ENCODE results near the gene TUBB4A. TPM values are rescaled to one million over a fixed set of nuclear protein-coding genes. Genes with fewer than 3 reads are reported as not detected.
A peak's percentile ranks its signal among the peaks of the same experiment; 100 is the strongest.

TUBB4A gene
- total and polyA plus RNA-seq, 4 donors, result 0.05 to 2.1 (median 0.18) TPM

GRCh38 chr19:6484230-6484629 is 17.9 kb downstream of the TUBB4A start:
- no peaks in the 10 kb centered on the region for H3K27me3 ChIP-seq (ENCODE audit: control insufficient read depth in 3 of 3, insufficient read depth in 3 of 3, low read length in 2 of 3)
- no peak overlapping the region for H3K4me3 ChIP-seq
- peaks cover 0 to 2% (median 0%) of the 10 kb centered on the region in 4 donors for H3K9me3 ChIP-seq (ENCODE audit: control insufficient read depth in 4 of 4, insufficient read depth in 3 of 4, low read length in 3 of 4)
- no peak for TF ChIP-seq CTCF (IDR thresholded peaks at IDR 0.05; ENCODE audit: control extremely low read depth, extremely low read depth)
- no peak for ATAC-seq (ENCODE audit: insufficient read depth, low FRiP score)
- no peak for DNase-seq
- no peak overlapping the region for H3K9ac ChIP-seq (ENCODE audit: insufficient read depth in 1 of 2, low read length in 2 of 2)
- no peaks in the 10 kb centered on the region for H3K36me3 ChIP-seq (ENCODE audit: control insufficient read depth in 4 of 4, insufficient read depth in 4 of 4, low read length in 4 of 4)
- no peaks in the 10 kb centered on the region for H3K4me1 ChIP-seq (ENCODE audit: control insufficient read depth in 5 of 5, insufficient read depth in 5 of 5, low read length in 5 of 5)
- H3K27ac ChIP-seq (ENCODE audit: low read depth in 1 of 2, low read length in 1 of 2), result no peak overlapping the region
- WGBS, 2 donors, result 65 to 80% methylated on average over 8 of the region's 8 CpGs

- H3K4me3 ChIP-seq, result no peak overlapping the region
- no peak for TF ChIP-seq CTCF (IDR thresholded peaks at IDR 0.05; ENCODE audit: control extremely low read depth, extremely low read depth)
- peaks cover 0 to 2% (median 0%) of the 10 kb centered on the region in 4 donors for H3K9me3 ChIP-seq (ENCODE audit: control insufficient read depth in 4 of 4, insufficient read depth in 3 of 4, low read length in 3 of 4)
These were observed 18.9 kb downstream of the TUBB4A start for GRCh38 chr19:6483235-6483634.

GRCh38 chr19:6482343-6482686 is 19.8 kb downstream of the TUBB4A start:
- Histone ChIP-seq H3K4me1 (ENCODE audit: control insufficient read depth in 5 of 5, insufficient read depth in 5 of 5, low read length in 5 of 5) (no peaks in the 10 kb centered on the region), H3K27me3 (ENCODE audit: control insufficient read depth in 3 of 3, insufficient read depth in 3 of 3, low read length in 2 of 3) (peaks cover 0 to 3% (median 0%) of the 10 kb centered on the region in 3 donors), H3K36me3 (ENCODE audit: control insufficient read depth in 4 of 4, insufficient read depth in 4 of 4, low read length in 4 of 4) (no peaks in the 10 kb centered on the region), H3K27ac (ENCODE audit: low read depth in 1 of 2, low read length in 1 of 2) (peak overlapping the region in 1 of 2 donors; percentile 64), H3K4me3 (no peak overlapping the region), H3K9ac (ENCODE audit: insufficient read depth in 1 of 2, low read length in 2 of 2) (no peak overlapping the region), H3K9me3 (ENCODE audit: control insufficient read depth in 4 of 4, insufficient read depth in 3 of 4, low read length in 3 of 4) (peaks cover 0 to 2% (median 0%) of the 10 kb centered on the region in 4 donors)
- WGBS, 2 donors, result 92 to 93% methylated on average over 8 of the region's 8 CpGs
- TF ChIP-seq CTCF (IDR thresholded peaks at IDR 0.05; ENCODE audit: control extremely low read depth, extremely low read depth), result no peak
- DNase-seq (no peak), ATAC-seq (ENCODE audit: insufficient read depth, low FRiP score) (no peak)

More at GRCh38 chr19:6483235-6483634, 18.9 kb downstream of the TUBB4A start:
- DNase-seq, result peak in 2 of 3 donors; percentile 31 to 47
- H3K4me1 ChIP-seq (ENCODE audit: control insufficient read depth in 5 of 5, insufficient read depth in 5 of 5, low read length in 5 of 5), result no peaks in the 10 kb centered on the region
- ATAC-seq (ENCODE audit: insufficient read depth, low FRiP score), result no peak
- H3K36me3 ChIP-seq (ENCODE audit: control insufficient read depth in 4 of 4, insufficient read depth in 4 of 4, low read length in 4 of 4), result no peaks in the 10 kb centered on the region
- no peak overlapping the region for H3K27ac ChIP-seq (ENCODE audit: low read depth in 1 of 2, low read length in 1 of 2)
- no peak overlapping the region for H3K9ac ChIP-seq (ENCODE audit: insufficient read depth in 1 of 2, low read length in 2 of 2)
- peaks cover 0 to 3% (median 0%) of the 10 kb centered on the region in 3 donors for H3K27me3 ChIP-seq (ENCODE audit: control insufficient read depth in 3 of 3, insufficient read depth in 3 of 3, low read length in 2 of 3)
- 66 to 93% methylated on average over 3 of the region's 3 CpGs for WGBS, 2 donors
